NCI-H345 (cell line): ENCODE data around the gene SYNJ1.
"Not testable (repeated sequence)": the region's sequence is repeated elsewhere in the genome, so short reads cannot be mapped to it uniquely, and the experiment has no call there.

ENCODE experiments used
- DNase-seq: peaks from one replicate; lab custom pipeline; 2025; lab: John Stamatoyannopoulos, UW

The SYNJ1 gene

GRCh38 chr21:32727687-32728455, at the start of gene SYNJ1:
TSS of gene SYNJ1 (minus strand) at chr21:32728013. CDS start at chr21:32726895, 1,118 bp downstream.
- peak; percentile 97 for DNase-seq

GRCh38 chr21:32777269-32777668, 49.5 kb upstream of the SYNJ1 start:
- DNase-seq, result no peak

- no peak for DNase-seq
These were observed 48.9 kb upstream of the SYNJ1 start for GRCh38 chr21:32776743-32777142.

GRCh38 chr21:32773048-32773344, 45.2 kb upstream of the SYNJ1 start:
- not testable (repeated sequence) for DNase-seq

- peak; percentile 33 for DNase-seq
These were observed 44.7 kb upstream of the SYNJ1 start for GRCh38 chr21:32772281-32773047.

GRCh38 chr21:32770871-32771523, 43.2 kb upstream of the SYNJ1 start:
- peak; percentile 53 for DNase-seq

- no peak for DNase-seq
These were observed 40.7 kb upstream of the SYNJ1 start for GRCh38 chr21:32768530-32768929.

GRCh38 chr21:32765058-32765457, 37.2 kb upstream of the SYNJ1 start:
- no peak for DNase-seq

- no peak for DNase-seq
These were observed 36.4 kb upstream of the SYNJ1 start for GRCh38 chr21:32764186-32764585.

GRCh38 chr21:32757804-32758203, 30.0 kb upstream of the SYNJ1 start:
- no peak for DNase-seq

- no peak for DNase-seq
These were observed 28.3 kb upstream of the SYNJ1 start for GRCh38 chr21:32756096-32756495.

- no peak for DNase-seq
These were observed 26.2 kb upstream of the SYNJ1 start for GRCh38 chr21:32753818-32754585.

GRCh38 chr21:32750405-32750804, 22.6 kb upstream of the SYNJ1 start:
- no peak for DNase-seq

- no peak for DNase-seq
These were observed 21.8 kb upstream of the SYNJ1 start for GRCh38 chr21:32749662-32750061.

- DNase-seq, result no peak
These were observed 20.7 kb upstream of the SYNJ1 start for GRCh38 chr21:32748529-32748928.

- no peak for DNase-seq
These were observed 19.6 kb upstream of the SYNJ1 start for GRCh38 chr21:32747396-32747795.

GRCh38 chr21:32746711-32747110, 18.9 kb upstream of the SYNJ1 start:
- DNase-seq, result not testable (repeated sequence)

- DNase-seq, result no peak
These were observed 14.6 kb upstream of the SYNJ1 start for GRCh38 chr21:32742396-32742795.

- no peak for DNase-seq
These were observed 13.5 kb upstream of the SYNJ1 start for GRCh38 chr21:32741336-32741735.

GRCh38 chr21:32739946-32740345, 12.1 kb upstream of the SYNJ1 start:
- DNase-seq, result no peak

- not testable (repeated sequence) for DNase-seq
These were observed 8.3 kb upstream of the SYNJ1 start for GRCh38 chr21:32736083-32736482.

- DNase-seq, result no peak
These were observed 7.7 kb upstream of the SYNJ1 start for GRCh38 chr21:32735524-32735923.
